NB4 (cell line): ENCODE data around the gene REXO1.

Source experiments
- DNase-seq: peaks from one replicate; pipeline ENCODE4 v3.0.0; 2010; ENCODE audit warnings: low read depth
- H3K4me3 ChIP-seq: one replicate; pipeline ENCODE4 v1.5.1; 2011; ENCODE audit warnings: mild to moderate bottlenecking, low read depth, low read length, moderate library complexity
- CTCF ChIP-seq: IDR thresholded peaks from one replicate; pipeline ENCODE4 v1.5.1; 2012; ENCODE audit warnings: low read depth, low read length
- MAX ChIP-seq: IDR thresholded peaks from 2 replicates; pipeline ENCODE4 v1.6.1; 2011; ENCODE audit warnings: low read depth, low read length
- MYC ChIP-seq: IDR thresholded peaks from 2 replicates; pipeline ENCODE4 v1.6.1; 2011; ENCODE audit warnings: low read depth, low read length
- POLR2A ChIP-seq: IDR thresholded peaks from 2 replicates; pipeline ENCODE4 v1.6.1; 2011; ENCODE audit warnings: mild to moderate bottlenecking; ENCODE audit not compliant: insufficient read length; ENCODE audit errors: extremely low read depth

The REXO1 gene

GRCh38 chr19:1837222-1837565, 11.1 kb downstream of the REXO1 start:
- DNase-seq = no peak
- H3K4me3 ChIP-seq = no peak overlapping the region
- TF ChIP-seq CTCF = no peak
- TF ChIP-seq POLR2A = no peak
- TF ChIP-seq MYC = no peak
- no peak for TF ChIP-seq MAX

- H3K4me3 ChIP-seq = no peak overlapping the region
Observed at GRCh38 chr19:1836458-1837221, 11.6 kb downstream of the REXO1 start.

GRCh38 chr19:1833540-1833939, 14.7 kb downstream of the REXO1 start:
- TF ChIP-seq MAX (no peak), POLR2A (no peak), CTCF (no peak), MYC (no peak)
- H3K4me3 ChIP-seq = no peak overlapping the region
- no peak for DNase-seq

More at GRCh38 chr19:1836458-1837221, 11.6 kb downstream of the REXO1 start:
- TF ChIP-seq MYC = no peak
- no peak for DNase-seq

- TF ChIP-seq POLR2A (no peak), MAX (no peak), MYC (no peak), CTCF (no peak)
- no peak overlapping the region for H3K4me3 ChIP-seq
- no peak for DNase-seq
Observed at GRCh38 chr19:1832046-1832663, 16.1 kb downstream of the REXO1 start.

- DNase-seq = no peak
- no peak overlapping the region for H3K4me3 ChIP-seq
- TF ChIP-seq MAX (no peak), POLR2A (no peak), MYC (no peak), CTCF (no peak)
Observed at GRCh38 chr19:1830978-1831377, 17.3 kb downstream of the REXO1 start.

GRCh38 chr19:1830568-1830967, 17.7 kb downstream of the REXO1 start:
- TF ChIP-seq MAX (no peak), CTCF (no peak), MYC (no peak), POLR2A (no peak)
- no peak overlapping the region for H3K4me3 ChIP-seq
- no peak for DNase-seq
